ENCODE data around the gene ANGPTL2. TPM values are rescaled to one million over a fixed set of nuclear protein-coding genes. Genes with fewer than 3 reads are reported as not detected.

Gene ANGPTL2
- total and polyA plus RNA-seq, 4 donors: 0.93 to 3.2 (median 1.9) TPM

DNA sequence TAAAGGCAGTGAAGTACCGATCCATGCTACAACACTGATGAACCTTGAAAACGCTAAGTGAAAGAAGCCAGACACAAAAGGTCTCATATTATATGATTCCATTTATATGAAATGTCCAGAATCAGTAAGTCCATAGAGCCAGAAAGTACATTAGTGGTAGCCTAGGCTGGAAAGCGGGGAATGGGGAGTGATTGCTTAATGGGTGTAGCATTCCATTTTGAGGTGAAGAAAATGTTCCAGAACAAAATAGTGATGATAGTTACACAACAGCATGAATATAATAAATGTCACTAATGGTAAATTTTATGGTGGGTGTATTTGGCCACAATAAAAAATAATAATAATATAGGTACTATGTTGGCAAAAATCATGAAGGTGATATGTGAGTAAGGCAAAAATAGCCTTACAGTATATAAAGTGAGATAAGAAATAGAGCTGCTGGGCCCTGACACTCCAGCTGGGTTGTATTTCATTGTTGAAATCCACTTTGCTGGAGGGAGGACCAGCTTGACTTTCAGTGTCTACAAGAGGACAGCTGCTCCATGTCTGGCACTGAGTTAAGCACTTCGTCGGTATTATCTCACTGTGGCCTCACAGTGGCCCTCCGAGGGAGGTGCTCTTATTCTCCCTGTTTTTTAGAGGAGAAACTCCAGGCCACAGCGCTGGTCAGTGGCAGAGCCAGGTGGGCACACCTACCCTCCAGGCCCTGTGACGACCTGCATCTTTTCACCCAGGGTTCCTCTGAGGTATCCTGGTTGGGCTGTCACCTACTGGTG lies 22.4 kb upstream of the ANGPTL2 start:
- Histone ChIP-seq H3K4me1 (ENCODE audit: control insufficient read depth in 4 of 4, insufficient read depth in 4 of 4, low read length in 3 of 4) (peaks cover 0 to 24% (median 14%) of the 10 kb centered on the region in 4 donors), H3K4me3 (ENCODE audit: low read depth in 1 of 3, low read length in 3 of 3) (no peak overlapping the region), H3K9ac (ENCODE audit: low read depth in 1 of 2, low read length in 2 of 2) (no peak overlapping the region), H3K9me3 (ENCODE audit: control insufficient read depth in 4 of 4, low read length in 3 of 4) (no peaks in the 10 kb centered on the region), H3K27me3 (ENCODE audit: control insufficient read depth in 4 of 4, insufficient read depth in 4 of 4, low read length in 3 of 4) (no peaks in the 10 kb centered on the region), H3K36me3 (ENCODE audit: control insufficient read depth in 4 of 4, insufficient read depth in 3 of 4, low read depth in 1 of 4, low read length in 3 of 4) (no peaks in the 10 kb centered on the region), H3K27ac (ENCODE audit: low read depth in 1 of 2, low read length in 2 of 2) (no peak overlapping the region)
- TF ChIP-seq FOXA2 (IDR thresholded peaks at IDR 0.05): no peak
- TF ChIP-seq, protein P1, sequence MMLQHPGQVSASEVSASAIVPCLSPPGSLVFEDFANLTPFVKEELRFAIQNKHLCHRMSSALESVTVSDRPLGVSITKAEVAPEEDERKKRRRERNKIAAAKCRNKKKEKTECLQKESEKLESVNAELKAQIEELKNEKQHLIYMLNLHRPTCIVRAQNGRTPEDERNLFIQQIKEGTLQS (IDR thresholded peaks at IDR 0.05): no peak
- no peak for TF ChIP-seq ZBTB33 (IDR thresholded peaks at IDR 0.05)
- no peak for TF ChIP-seq TAF1 (conservative IDR thresholded peaks at IDR 0.05)
- no peak for TF ChIP-seq RXRA (IDR thresholded peaks at IDR 0.05)
- TF ChIP-seq SP1 (IDR thresholded peaks at IDR 0.05): no peak
- no peak for TF ChIP-seq RAD21 (IDR thresholded peaks at IDR 0.05)
- TF ChIP-seq HNF4G (IDR thresholded peaks at IDR 0.05): no peak
- TF ChIP-seq CTCF (IDR thresholded peaks at IDR 0.05; ENCODE audit: low read depth, low read length, missing input control): no peak
- TF ChIP-seq HNF4A (conservative IDR thresholded peaks at IDR 0.05): no peak
- TF ChIP-seq YY1 (IDR thresholded peaks at IDR 0.05): no peak
- no peak for TF ChIP-seq GABPA (IDR thresholded peaks at IDR 0.05 in 1 of 2, conservative IDR thresholded peaks at IDR 0.05 in 1 of 2)
- TF ChIP-seq MAX (IDR thresholded peaks at IDR 0.05): no peak
- TF ChIP-seq JUND (IDR thresholded peaks at IDR 0.05): no peak
- TF ChIP-seq EGR1 (IDR thresholded peaks at IDR 0.05; ENCODE audit: low read depth in 2 of 2): no peak
- 94% methylated on average over 8 of the region's 8 CpGs for WGBS
- no peak for DNase-seq (ENCODE audit: low spot score)

- no peaks in the 10 kb centered on the region for H3K36me3 ChIP-seq (ENCODE audit: control insufficient read depth in 4 of 4, insufficient read depth in 3 of 4, low read depth in 1 of 4, low read length in 3 of 4)
- H3K4me3 ChIP-seq (ENCODE audit: low read depth in 1 of 3, low read length in 3 of 3): no peak overlapping the region
- WGBS: 97% methylated on average over 8 of the region's 8 CpGs
- no peaks in the 10 kb centered on the region for H3K27me3 ChIP-seq (ENCODE audit: control insufficient read depth in 4 of 4, insufficient read depth in 4 of 4, low read length in 3 of 4)
- DNase-seq (ENCODE audit: low spot score): peak; percentile 14
- H3K27ac ChIP-seq (ENCODE audit: low read depth in 1 of 2, low read length in 2 of 2): no peak overlapping the region
- H3K9me3 ChIP-seq (ENCODE audit: control insufficient read depth in 4 of 4, low read length in 3 of 4): no peaks in the 10 kb centered on the region
- peaks cover 0 to 24% (median 14%) of the 10 kb centered on the region in 4 donors for H3K4me1 ChIP-seq (ENCODE audit: control insufficient read depth in 4 of 4, insufficient read depth in 4 of 4, low read length in 3 of 4)
- no peak overlapping the region for H3K9ac ChIP-seq (ENCODE audit: low read depth in 1 of 2, low read length in 2 of 2)
- TF ChIP-seq, protein P1 (IDR thresholded peaks at IDR 0.05): no peak
- TF ChIP-seq MAX (IDR thresholded peaks at IDR 0.05): no peak
- TF ChIP-seq JUND (IDR thresholded peaks at IDR 0.05): no peak
- TF ChIP-seq CTCF (IDR thresholded peaks at IDR 0.05; ENCODE audit: low read depth, low read length, missing input control): no peak
- TF ChIP-seq, protein P2, sequence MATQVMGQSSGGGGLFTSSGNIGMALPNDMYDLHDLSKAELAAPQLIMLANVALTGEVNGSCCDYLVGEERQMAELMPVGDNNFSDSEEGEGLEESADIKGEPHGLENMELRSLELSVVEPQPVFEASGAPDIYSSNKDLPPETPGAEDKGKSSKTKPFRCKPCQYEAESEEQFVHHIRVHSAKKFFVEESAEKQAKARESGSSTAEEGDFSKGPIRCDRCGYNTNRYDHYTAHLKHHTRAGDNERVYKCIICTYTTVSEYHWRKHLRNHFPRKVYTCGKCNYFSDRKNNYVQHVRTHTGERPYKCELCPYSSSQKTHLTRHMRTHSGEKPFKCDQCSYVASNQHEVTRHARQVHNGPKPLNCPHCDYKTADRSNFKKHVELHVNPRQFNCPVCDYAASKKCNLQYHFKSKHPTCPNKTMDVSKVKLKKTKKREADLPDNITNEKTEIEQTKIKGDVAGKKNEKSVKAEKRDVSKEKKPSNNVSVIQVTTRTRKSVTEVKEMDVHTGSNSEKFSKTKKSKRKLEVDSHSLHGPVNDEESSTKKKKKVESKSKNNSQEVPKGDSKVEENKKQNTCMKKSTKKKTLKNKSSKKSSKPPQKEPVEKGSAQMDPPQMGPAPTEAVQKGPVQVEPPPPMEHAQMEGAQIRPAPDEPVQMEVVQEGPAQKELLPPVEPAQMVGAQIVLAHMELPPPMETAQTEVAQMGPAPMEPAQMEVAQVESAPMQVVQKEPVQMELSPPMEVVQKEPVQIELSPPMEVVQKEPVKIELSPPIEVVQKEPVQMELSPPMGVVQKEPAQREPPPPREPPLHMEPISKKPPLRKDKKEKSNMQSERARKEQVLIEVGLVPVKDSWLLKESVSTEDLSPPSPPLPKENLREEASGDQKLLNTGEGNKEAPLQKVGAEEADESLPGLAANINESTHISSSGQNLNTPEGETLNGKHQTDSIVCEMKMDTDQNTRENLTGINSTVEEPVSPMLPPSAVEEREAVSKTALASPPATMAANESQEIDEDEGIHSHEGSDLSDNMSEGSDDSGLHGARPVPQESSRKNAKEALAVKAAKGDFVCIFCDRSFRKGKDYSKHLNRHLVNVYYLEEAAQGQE (IDR thresholded peaks at IDR 0.05): no peak
- TF ChIP-seq NR2F2 (IDR thresholded peaks at IDR 0.05): no peak
- TF ChIP-seq TAF1 (conservative IDR thresholded peaks at IDR 0.05): no peak
- TF ChIP-seq RAD21 (IDR thresholded peaks at IDR 0.05): no peak
- TF ChIP-seq RXRA (IDR thresholded peaks at IDR 0.05): no peak
- no peak for TF ChIP-seq HNF4A (conservative IDR thresholded peaks at IDR 0.05)
Measured at GRCh38 chr9:127143920-127144465, 21.6 kb upstream of the ANGPTL2 start.
